Suprapubic skin (tissue), 3 donors: ENCODE results near the gene PHLDB2.

ENCODE experiments used
- CTCF ChIP-seq, 2 donors: fragments of 200-600 bp in 1 of 2; fragments of 450-650 bp in 1 of 2; sonication (generic) in 1 of 2; IDR thresholded peaks; one replicate each; pipeline ENCODE4 v1.5.1; 2016 to 2019; ENCODE audit warnings: antibody characterized with exemption in 2 of 2, mild to moderate bottlenecking in 1 of 2, moderate library complexity in 1 of 2
- EP300 ChIP-seq: sonication (generic); formaldehyde crosslinking; IDR thresholded peaks from one replicate; pipeline ENCODE4 v1.6.1; 2017; ENCODE audit warnings: antibody characterized with exemption

GRCh38 chr3:111848778-111849177, 10.3 kb upstream of the PHLDB2 start:
- TF ChIP-seq CTCF (IDR thresholded peaks at IDR 0.05) (no peak), EP300 (no peak)
